GM12878 (cell line): ENCODE measurements around the gene TMEM150A.

Experiments used
- MTA3 ChIP-seq: IDR thresholded peaks from 2 replicates; pipeline ENCODE4 v1.6.1; 2012; ENCODE audit warnings: low read length, inconsistent platforms, borderline replicate concordance
- POLR2AphosphoS5 ChIP-seq: IDR thresholded peaks from 2 replicates; pipeline ENCODE4 v1.6.1; 2011; ENCODE audit warnings: mild to moderate bottlenecking, low read length, inconsistent platforms
- RAD21 ChIP-seq: IDR thresholded peaks from 2 replicates; pipeline ENCODE4 v1.6.1; 2011; ENCODE audit warnings: mild to moderate bottlenecking, low read depth, low read length, moderate library complexity; ENCODE audit not compliant: insufficient read depth
- SREBF2 ChIP-seq: IDR thresholded peaks from 2 replicates; pipeline ENCODE4 v1.6.1; 2012; ENCODE audit warnings: mild to moderate bottlenecking, low read length
- TAF1 ChIP-seq: IDR thresholded peaks from 2 replicates; pipeline ENCODE4 v1.6.1; 2011; ENCODE audit warnings: mild to moderate bottlenecking, low read depth, low read length, borderline replicate concordance
- TF ChIP-seq, protein P1 (sequence below): fragments of 450-650 bp; formaldehyde crosslinking; IDR thresholded peaks from 2 replicates; pipeline ENCODE4 v1.4.0; 2020; ENCODE audit warnings: mild to moderate bottlenecking, moderate library complexity
- TF ChIP-seq, protein P2 (sequence below): fragments of 450-650 bp; conservative IDR thresholded peaks from 2 replicates; pipeline ENCODE4 v1.6.1; 2017; ENCODE audit warnings: mild to moderate bottlenecking, moderate library complexity
- TF ChIP-seq, protein P3 (sequence below), 3 experiments: IDR thresholded peaks in 2 of 3; conservative IDR thresholded peaks in 1 of 3; 2 replicates each; pipeline ENCODE4 v1.5.1; 2011; ENCODE audit warnings: low read depth in 3 of 3, low read length in 3 of 3, mild to moderate bottlenecking in 3 of 3, control low read depth in 2 of 3, moderate library complexity in 2 of 3, inconsistent platforms in 1 of 3, mixed read lengths in 1 of 3; ENCODE audit not compliant: control insufficient read depth in 2 of 3, insufficient read depth in 1 of 3; ENCODE audit errors: extremely low read depth in 1 of 3

DNA sequence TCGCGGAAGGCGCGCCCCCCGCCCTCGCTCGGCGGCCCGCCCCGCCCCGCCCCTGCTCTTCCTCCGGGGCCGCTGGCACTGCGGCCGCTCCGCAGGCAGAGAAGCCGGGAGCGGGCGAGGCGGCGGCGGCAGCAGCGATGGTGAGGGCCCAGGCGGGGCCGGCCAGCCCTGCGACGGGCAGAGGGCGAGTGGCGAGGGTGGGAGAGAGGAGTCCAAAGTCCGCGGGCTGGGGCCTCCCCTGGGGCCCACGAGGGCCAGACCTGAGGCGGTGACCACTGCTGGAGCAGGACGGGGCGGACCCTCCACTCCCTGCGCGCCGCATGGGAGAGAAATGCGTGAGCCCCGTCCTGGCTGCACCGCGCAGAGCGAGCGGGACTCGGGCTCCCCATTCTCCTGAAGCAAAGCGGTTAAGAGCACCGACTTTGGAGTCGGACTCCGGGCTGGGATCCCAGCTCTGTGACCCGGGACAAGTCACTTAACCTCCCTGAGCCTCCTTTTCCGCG is 18.1 kb downstream of the TMEM150A start, which contains the start of gene VAMP5:
- TF ChIP-seq, protein P1, sequence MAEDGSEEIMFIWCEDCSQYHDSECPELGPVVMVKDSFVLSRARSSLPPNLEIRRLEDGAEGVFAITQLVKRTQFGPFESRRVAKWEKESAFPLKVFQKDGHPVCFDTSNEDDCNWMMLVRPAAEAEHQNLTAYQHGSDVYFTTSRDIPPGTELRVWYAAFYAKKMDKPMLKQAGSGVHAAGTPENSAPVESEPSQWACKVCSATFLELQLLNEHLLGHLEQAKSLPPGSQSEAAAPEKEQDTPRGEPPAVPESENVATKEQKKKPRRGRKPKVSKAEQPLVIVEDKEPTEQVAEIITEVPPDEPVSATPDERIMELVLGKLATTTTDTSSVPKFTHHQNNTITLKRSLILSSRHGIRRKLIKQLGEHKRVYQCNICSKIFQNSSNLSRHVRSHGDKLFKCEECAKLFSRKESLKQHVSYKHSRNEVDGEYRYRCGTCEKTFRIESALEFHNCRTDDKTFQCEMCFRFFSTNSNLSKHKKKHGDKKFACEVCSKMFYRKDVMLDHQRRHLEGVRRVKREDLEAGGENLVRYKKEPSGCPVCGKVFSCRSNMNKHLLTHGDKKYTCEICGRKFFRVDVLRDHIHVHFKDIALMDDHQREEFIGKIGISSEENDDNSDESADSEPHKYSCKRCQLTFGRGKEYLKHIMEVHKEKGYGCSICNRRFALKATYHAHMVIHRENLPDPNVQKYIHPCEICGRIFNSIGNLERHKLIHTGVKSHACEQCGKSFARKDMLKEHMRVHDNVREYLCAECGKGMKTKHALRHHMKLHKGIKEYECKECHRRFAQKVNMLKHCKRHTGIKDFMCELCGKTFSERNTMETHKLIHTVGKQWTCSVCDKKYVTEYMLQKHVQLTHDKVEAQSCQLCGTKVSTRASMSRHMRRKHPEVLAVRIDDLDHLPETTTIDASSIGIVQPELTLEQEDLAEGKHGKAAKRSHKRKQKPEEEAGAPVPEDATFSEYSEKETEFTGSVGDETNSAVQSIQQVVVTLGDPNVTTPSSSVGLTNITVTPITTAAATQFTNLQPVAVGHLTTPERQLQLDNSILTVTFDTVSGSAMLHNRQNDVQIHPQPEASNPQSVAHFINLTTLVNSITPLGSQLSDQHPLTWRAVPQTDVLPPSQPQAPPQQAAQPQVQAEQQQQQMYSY (CRISPR knock-in tag): no peak
- no peak for TF ChIP-seq RAD21
- TF ChIP-seq, protein P2, sequence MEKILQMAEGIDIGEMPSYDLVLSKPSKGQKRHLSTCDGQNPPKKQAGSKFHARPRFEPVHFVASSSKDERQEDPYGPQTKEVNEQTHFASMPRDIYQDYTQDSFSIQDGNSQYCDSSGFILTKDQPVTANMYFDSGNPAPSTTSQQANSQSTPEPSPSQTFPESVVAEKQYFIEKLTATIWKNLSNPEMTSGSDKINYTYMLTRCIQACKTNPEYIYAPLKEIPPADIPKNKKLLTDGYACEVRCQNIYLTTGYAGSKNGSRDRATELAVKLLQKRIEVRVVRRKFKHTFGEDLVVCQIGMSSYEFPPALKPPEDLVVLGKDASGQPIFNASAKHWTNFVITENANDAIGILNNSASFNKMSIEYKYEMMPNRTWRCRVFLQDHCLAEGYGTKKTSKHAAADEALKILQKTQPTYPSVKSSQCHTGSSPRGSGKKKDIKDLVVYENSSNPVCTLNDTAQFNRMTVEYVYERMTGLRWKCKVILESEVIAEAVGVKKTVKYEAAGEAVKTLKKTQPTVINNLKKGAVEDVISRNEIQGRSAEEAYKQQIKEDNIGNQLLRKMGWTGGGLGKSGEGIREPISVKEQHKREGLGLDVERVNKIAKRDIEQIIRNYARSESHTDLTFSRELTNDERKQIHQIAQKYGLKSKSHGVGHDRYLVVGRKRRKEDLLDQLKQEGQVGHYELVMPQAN: no peak
- no peak for TF ChIP-seq TAF1
- TF ChIP-seq, protein P3, sequence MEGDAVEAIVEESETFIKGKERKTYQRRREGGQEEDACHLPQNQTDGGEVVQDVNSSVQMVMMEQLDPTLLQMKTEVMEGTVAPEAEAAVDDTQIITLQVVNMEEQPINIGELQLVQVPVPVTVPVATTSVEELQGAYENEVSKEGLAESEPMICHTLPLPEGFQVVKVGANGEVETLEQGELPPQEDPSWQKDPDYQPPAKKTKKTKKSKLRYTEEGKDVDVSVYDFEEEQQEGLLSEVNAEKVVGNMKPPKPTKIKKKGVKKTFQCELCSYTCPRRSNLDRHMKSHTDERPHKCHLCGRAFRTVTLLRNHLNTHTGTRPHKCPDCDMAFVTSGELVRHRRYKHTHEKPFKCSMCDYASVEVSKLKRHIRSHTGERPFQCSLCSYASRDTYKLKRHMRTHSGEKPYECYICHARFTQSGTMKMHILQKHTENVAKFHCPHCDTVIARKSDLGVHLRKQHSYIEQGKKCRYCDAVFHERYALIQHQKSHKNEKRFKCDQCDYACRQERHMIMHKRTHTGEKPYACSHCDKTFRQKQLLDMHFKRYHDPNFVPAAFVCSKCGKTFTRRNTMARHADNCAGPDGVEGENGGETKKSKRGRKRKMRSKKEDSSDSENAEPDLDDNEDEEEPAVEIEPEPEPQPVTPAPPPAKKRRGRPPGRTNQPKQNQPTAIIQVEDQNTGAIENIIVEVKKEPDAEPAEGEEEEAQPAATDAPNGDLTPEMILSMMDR (IDR thresholded peaks at IDR 0.05 in 2 of 3, conservative IDR thresholded peaks at IDR 0.05 in 1 of 3; ENCODE audit: control insufficient read depth in 2 of 3, extremely low read depth in 1 of 3, insufficient read depth in 1 of 3, low read depth in 3 of 3, low read length in 3 of 3): no peak
- no peak for TF ChIP-seq MTA3
- TF ChIP-seq POLR2AphosphoS5: no peak
- TF ChIP-seq SREBF2: no peak
